Vagina (tissue), 2 donors: ENCODE data around the gene ASS1.

Source experiments
- POLR2A ChIP-seq, 2 donors: fragments of 450-650 bp; IDR thresholded peaks; one replicate each; pipeline ENCODE4 v1.6.1; 2017; ENCODE audit warnings: antibody characterized with exemption in 2 of 2, mild to moderate bottlenecking in 2 of 2, moderate library complexity in 2 of 2
- TF ChIP-seq, protein P1 (sequence below), 3 experiments: fragments of 450-650 bp in 2 of 3; fragments of 200-600 bp in 1 of 3; sonication (generic) in 1 of 3; IDR thresholded peaks; one replicate each; pipeline ENCODE4 v1.5.1; 2017 to 2019; ENCODE audit warnings: antibody characterized with exemption in 3 of 3, mild to moderate bottlenecking in 2 of 3, moderate library complexity in 2 of 3

DNA sequence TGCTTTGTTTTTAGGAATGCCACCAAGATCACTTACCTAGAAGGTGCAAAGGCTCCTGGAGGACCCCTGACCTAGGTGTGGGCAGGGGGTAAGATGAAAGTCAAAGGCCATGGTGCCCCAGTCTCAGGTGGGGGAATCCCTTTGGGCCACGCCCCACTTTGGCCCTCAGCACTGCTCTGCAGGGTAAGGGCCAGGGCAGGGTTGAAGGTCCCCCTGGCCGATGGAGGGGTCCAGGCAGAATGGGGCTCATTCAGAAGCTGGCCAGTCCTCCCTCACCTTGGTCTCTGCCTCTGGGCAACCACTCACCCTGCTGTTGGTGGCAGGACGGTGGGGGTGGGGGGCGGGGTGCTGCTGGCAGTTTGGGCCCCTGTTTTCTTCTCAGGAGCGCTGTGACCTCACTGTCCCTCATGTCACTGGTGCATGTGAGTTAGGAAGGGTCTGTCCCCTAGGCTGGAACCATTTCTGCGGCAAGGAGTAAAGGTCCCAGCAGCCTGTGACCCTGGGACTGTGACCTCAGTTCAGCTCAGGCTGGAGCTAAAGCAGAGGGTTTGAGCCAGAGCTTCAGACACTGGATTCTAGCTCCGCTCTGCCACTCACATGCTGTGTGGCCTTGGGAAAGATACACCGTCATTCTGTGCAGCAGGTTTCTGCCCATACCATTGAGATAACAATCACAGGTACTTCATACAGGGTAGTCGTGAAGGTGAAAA, 1.9 kb upstream of the ASS1 start:
- TF ChIP-seq POLR2A (IDR thresholded peaks at IDR 0.05) = no peak
- TF ChIP-seq, protein P1, sequence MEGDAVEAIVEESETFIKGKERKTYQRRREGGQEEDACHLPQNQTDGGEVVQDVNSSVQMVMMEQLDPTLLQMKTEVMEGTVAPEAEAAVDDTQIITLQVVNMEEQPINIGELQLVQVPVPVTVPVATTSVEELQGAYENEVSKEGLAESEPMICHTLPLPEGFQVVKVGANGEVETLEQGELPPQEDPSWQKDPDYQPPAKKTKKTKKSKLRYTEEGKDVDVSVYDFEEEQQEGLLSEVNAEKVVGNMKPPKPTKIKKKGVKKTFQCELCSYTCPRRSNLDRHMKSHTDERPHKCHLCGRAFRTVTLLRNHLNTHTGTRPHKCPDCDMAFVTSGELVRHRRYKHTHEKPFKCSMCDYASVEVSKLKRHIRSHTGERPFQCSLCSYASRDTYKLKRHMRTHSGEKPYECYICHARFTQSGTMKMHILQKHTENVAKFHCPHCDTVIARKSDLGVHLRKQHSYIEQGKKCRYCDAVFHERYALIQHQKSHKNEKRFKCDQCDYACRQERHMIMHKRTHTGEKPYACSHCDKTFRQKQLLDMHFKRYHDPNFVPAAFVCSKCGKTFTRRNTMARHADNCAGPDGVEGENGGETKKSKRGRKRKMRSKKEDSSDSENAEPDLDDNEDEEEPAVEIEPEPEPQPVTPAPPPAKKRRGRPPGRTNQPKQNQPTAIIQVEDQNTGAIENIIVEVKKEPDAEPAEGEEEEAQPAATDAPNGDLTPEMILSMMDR (IDR thresholded peaks at IDR 0.05) = no peak
